Measurements from ENCODE around the gene PFAS. TPM values are rescaled to one million over a fixed set of nuclear protein-coding genes. Genes with fewer than 3 reads are reported as not detected.

The PFAS gene
- total and polyA plus RNA-seq, 2 of the 8 experiments (the other 6 are each of a cell fraction or from before 2014, with no cell fraction given) = 88.4 to 248 TPM

DNA sequence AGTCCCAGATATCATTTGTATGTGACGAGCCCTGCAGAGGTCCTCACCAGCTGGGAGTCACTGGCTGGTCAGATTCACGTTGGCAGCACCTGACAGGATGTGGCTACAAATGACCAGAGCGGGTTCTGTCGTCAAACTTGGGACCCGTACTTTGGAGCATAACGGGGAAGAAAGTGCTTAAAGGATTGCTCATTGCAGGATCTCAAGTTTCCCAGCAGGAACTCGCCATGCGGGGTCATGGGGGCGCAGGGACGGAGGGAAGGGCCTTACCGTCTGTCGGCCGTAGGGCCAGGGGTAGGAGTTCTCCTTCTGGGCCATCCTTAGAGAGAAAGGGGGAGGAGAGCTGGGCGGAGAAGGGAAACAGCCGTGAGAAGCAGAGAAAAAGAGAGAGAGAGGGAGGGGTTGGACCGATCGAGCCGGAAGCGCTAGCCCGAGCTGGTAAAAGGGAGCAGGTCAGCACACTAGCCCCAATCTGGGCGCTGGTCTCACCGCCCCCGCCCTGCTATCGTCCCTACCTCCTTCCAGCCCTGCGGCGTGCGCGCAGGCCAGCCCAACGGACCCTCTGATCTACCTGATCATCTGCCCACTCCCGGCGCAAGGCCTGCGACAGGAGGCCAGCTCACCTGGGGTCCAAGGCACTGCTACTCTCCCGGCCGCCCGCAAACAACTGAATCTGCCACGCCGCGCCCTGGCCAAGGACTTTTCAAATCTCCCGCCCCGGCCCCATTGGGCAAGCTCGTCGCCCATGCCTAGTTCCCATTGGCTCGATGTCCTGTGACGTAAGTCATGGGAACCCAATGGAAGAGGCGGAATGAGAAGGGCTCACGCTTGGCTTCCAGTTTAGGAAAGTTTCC is 39.0 kb upstream of the PFAS start, which contains the start of gene AURKB (continued):
- TF ChIP-seq, protein P1, sequence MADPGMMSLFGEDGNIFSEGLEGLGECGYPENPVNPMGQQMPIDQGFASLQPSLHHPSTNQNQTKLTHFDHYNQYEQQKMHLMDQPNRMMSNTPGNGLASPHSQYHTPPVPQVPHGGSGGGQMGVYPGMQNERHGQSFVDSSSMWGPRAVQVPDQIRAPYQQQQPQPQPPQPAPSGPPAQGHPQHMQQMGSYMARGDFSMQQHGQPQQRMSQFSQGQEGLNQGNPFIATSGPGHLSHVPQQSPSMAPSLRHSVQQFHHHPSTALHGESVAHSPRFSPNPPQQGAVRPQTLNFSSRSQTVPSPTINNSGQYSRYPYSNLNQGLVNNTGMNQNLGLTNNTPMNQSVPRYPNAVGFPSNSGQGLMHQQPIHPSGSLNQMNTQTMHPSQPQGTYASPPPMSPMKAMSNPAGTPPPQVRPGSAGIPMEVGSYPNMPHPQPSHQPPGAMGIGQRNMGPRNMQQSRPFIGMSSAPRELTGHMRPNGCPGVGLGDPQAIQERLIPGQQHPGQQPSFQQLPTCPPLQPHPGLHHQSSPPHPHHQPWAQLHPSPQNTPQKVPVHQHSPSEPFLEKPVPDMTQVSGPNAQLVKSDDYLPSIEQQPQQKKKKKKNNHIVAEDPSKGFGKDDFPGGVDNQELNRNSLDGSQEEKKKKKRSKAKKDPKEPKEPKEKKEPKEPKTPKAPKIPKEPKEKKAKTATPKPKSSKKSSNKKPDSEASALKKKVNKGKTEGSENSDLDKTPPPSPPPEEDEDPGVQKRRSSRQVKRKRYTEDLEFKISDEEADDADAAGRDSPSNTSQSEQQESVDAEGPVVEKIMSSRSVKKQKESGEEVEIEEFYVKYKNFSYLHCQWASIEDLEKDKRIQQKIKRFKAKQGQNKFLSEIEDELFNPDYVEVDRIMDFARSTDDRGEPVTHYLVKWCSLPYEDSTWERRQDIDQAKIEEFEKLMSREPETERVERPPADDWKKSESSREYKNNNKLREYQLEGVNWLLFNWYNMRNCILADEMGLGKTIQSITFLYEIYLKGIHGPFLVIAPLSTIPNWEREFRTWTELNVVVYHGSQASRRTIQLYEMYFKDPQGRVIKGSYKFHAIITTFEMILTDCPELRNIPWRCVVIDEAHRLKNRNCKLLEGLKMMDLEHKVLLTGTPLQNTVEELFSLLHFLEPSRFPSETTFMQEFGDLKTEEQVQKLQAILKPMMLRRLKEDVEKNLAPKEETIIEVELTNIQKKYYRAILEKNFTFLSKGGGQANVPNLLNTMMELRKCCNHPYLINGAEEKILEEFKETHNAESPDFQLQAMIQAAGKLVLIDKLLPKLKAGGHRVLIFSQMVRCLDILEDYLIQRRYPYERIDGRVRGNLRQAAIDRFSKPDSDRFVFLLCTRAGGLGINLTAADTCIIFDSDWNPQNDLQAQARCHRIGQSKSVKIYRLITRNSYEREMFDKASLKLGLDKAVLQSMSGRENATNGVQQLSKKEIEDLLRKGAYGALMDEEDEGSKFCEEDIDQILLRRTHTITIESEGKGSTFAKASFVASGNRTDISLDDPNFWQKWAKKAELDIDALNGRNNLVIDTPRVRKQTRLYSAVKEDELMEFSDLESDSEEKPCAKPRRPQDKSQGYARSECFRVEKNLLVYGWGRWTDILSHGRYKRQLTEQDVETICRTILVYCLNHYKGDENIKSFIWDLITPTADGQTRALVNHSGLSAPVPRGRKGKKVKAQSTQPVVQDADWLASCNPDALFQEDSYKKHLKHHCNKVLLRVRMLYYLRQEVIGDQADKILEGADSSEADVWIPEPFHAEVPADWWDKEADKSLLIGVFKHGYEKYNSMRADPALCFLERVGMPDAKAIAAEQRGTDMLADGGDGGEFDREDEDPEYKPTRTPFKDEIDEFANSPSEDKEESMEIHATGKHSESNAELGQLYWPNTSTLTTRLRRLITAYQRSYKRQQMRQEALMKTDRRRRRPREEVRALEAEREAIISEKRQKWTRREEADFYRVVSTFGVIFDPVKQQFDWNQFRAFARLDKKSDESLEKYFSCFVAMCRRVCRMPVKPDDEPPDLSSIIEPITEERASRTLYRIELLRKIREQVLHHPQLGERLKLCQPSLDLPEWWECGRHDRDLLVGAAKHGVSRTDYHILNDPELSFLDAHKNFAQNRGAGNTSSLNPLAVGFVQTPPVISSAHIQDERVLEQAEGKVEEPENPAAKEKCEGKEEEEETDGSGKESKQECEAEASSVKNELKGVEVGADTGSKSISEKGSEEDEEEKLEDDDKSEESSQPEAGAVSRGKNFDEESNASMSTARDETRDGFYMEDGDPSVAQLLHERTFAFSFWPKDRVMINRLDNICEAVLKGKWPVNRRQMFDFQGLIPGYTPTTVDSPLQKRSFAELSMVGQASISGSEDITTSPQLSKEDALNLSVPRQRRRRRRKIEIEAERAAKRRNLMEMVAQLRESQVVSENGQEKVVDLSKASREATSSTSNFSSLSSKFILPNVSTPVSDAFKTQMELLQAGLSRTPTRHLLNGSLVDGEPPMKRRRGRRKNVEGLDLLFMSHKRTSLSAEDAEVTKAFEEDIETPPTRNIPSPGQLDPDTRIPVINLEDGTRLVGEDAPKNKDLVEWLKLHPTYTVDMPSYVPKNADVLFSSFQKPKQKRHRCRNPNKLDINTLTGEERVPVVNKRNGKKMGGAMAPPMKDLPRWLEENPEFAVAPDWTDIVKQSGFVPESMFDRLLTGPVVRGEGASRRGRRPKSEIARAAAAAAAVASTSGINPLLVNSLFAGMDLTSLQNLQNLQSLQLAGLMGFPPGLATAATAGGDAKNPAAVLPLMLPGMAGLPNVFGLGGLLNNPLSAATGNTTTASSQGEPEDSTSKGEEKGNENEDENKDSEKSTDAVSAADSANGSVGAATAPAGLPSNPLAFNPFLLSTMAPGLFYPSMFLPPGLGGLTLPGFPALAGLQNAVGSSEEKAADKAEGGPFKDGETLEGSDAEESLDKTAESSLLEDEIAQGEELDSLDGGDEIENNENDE (IDR thresholded peaks at IDR 0.05; ENCODE audit: insufficient replicate concordance, low read length) = no peak
- TF ChIP-seq, protein P2, sequence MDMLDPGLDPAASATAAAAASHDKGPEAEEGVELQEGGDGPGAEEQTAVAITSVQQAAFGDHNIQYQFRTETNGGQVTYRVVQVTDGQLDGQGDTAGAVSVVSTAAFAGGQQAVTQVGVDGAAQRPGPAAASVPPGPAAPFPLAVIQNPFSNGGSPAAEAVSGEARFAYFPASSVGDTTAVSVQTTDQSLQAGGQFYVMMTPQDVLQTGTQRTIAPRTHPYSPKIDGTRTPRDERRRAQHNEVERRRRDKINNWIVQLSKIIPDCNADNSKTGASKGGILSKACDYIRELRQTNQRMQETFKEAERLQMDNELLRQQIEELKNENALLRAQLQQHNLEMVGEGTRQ (IDR thresholded peaks at IDR 0.05; ENCODE audit: low read length) = no peak
- 0 out of 2 replicates have a peak, but pooled peaks have one; percentile 3 for TF ChIP-seq RFX5 (IDR thresholded peaks at IDR 0.05; ENCODE audit: borderline replicate concordance, low read depth, low read length)
- TF ChIP-seq POLR2AphosphoS5 (IDR thresholded peaks at IDR 0.05; ENCODE audit: low read depth, low read length) = peak; percentile 97
- no peak for TF ChIP-seq EZH2 (IDR thresholded peaks at IDR 0.05; ENCODE audit: low read depth, low read length, severe bottlenecking)
- TF ChIP-seq SP1 (IDR thresholded peaks at IDR 0.05; ENCODE audit: low read depth, low read length) = peak; percentile 85
- TF ChIP-seq KDM1A (IDR thresholded peaks at IDR 0.05; ENCODE audit: borderline replicate concordance, low read length) = 0 out of 2 replicates have a peak, but pooled peaks have one; percentile 33
- TF ChIP-seq CTBP2 (IDR thresholded peaks at IDR 0.05; ENCODE audit: borderline replicate concordance, insufficient read depth, insufficient read length, low read length) = peak; percentile 57
